B cell (primary cell): ENCODE results near the gene SRD5A1. TPM values are rescaled to one million over a fixed set of nuclear protein-coding genes. Genes with fewer than 3 reads are reported as not detected.

Source experiments
- ATAC-seq: fragments of 200-7000 bp; cut with Tn5 transposase; one replicate; pipeline ENCODE4 v1.10.0; 2021; ENCODE audit warnings: low read depth, mild to moderate bottlenecking, moderate number of reproducible peaks, moderate library complexity
- CTCF ChIA-PET: fragments of 350-600 bp; sonication (Branson Sonifier 250); formaldehyde crosslinking; loops from one replicate; lab custom pipeline; 2021; ENCODE audit warnings: antibody characterized with exemption, inconsistent platforms; lab: Charles Lee
- POLR2A ChIA-PET: fragments of 350-600 bp; sonication (Branson Sonifier 250); formaldehyde crosslinking; loops from one replicate; lab custom pipeline; 2021; ENCODE audit warnings: antibody characterized with exemption; lab: Charles Lee
- DNase-seq: peaks from one replicate; pipeline ENCODE4 v3.0.0; 2013
- H2AFZ ChIP-seq: 2 replicates; pipeline ENCODE4 v1.6.1; 2012; ENCODE audit warnings: mild to moderate bottlenecking, low read depth, low read length; ENCODE audit not compliant: insufficient read depth, poor library complexity, severe bottlenecking
- H3K27ac ChIP-seq, 2 donors: 1 replicate in 1 of 2; 2 replicates in 1 of 2; pipeline ENCODE4 v1.5.1; 2012 to 2013; ENCODE audit warnings: low read length in 2 of 2, mild to moderate bottlenecking in 2 of 2, moderate library complexity in 1 of 2
- H3K27me3 ChIP-seq, 4 experiments: fragments of 200-600 bp in 1 of 4; sonication (generic) in 1 of 4; replicated peaks in 1 of 4; 1 replicate in 2 of 4; 2 replicates in 2 of 4; pipeline versions ENCODE4 v1.6.1 to v1.7.0; 2013 to 2016; ENCODE audit warnings: low read length in 3 of 4, mild to moderate bottlenecking in 2 of 4, mixed read lengths in 1 of 4, moderate library complexity in 1 of 4; ENCODE audit not compliant: insufficient read depth in 4 of 4, control insufficient read depth in 3 of 4; ENCODE audit errors: control extremely low read depth in 1 of 4
- H3K36me3 ChIP-seq, 2 experiments: replicated peaks in 1 of 2; 1 replicate in 1 of 2; 2 replicates in 1 of 2; pipeline versions ENCODE4 v1.6.1 to v1.7.1; 2013; ENCODE audit warnings: low read length in 1 of 2; ENCODE audit not compliant: insufficient read depth in 2 of 2, control insufficient read depth in 1 of 2; ENCODE audit errors: control extremely low read depth in 1 of 2, extremely low read depth in 1 of 2
- H3K4me1 ChIP-seq, 2 donors: fragments of 200-600 bp in 1 of 2; sonication (generic) in 1 of 2; 1 replicate in 1 of 2; 2 replicates in 1 of 2; pipeline versions ENCODE4 v1.5.1 to v1.6.1; 2013 to 2017; ENCODE audit warnings: low read length in 2 of 2; ENCODE audit not compliant: control insufficient read depth in 2 of 2, insufficient read depth in 2 of 2
- H3K4me2 ChIP-seq: replicated peaks from 2 replicates; pipeline ENCODE3; 2012; ENCODE audit warnings: mild to moderate bottlenecking, low read depth, low read length; ENCODE audit not compliant: poor library complexity, severe bottlenecking
- H3K4me3 ChIP-seq, 5 experiments: fragments of 200-600 bp in 1 of 5; sonication (generic) in 1 of 5; 1 replicate in 3 of 5; 2 replicates in 2 of 5; pipeline versions ENCODE4 v1.5.1 to v1.7.0; 2011 to 2016; ENCODE audit warnings: low read length in 4 of 5, mild to moderate bottlenecking in 4 of 5, low read depth in 2 of 5, control low read depth in 1 of 5, moderate library complexity in 1 of 5; ENCODE audit not compliant: insufficient read depth in 1 of 5; ENCODE audit errors: control extremely low read depth in 1 of 5, extremely low read depth in 1 of 5
- H3K79me2 ChIP-seq: fragments of 200-600 bp; sonication (generic); one replicate; pipeline ENCODE4 v1.6.0; 2016; ENCODE audit warnings: low read length; ENCODE audit not compliant: control insufficient read depth, insufficient read depth
- H3K9ac ChIP-seq: fragments of 200-600 bp; sonication (generic); 2 replicates; pipeline ENCODE4 v1.6.1; 2017; ENCODE audit warnings: mild to moderate bottlenecking, low read length, moderate library complexity
- H3K9me3 ChIP-seq, 3 donors: one replicate each; pipeline versions ENCODE4 v1.6.1 to v1.7.1; 2013; ENCODE audit warnings: low read length in 2 of 3; ENCODE audit not compliant: control insufficient read depth in 2 of 3, insufficient read depth in 1 of 3; ENCODE audit errors: control extremely low read depth in 1 of 3
- H4K20me1 ChIP-seq: 2 replicates; pipeline ENCODE4 v1.6.0; 2012; ENCODE audit warnings: mild to moderate bottlenecking, low read length; ENCODE audit not compliant: insufficient read depth, control insufficient read depth, poor library complexity, severe bottlenecking
- H3K27ac Mint-ChIP-seq: one replicate; pipeline ENCODE4 v1.8.0; 2021; ENCODE audit warnings: mixed read lengths
- H3K27me3 Mint-ChIP-seq: one replicate; pipeline ENCODE4 v1.8.0; 2021; ENCODE audit warnings: mixed read lengths
- H3K4me1 Mint-ChIP-seq: one replicate; pipeline ENCODE4 v1.8.0; 2021; ENCODE audit warnings: mixed read lengths
- H3K4me3 Mint-ChIP-seq: one replicate; pipeline ENCODE4 v1.8.0; 2021; ENCODE audit warnings: mixed read lengths
- H3K9me3 Mint-ChIP-seq: one replicate; pipeline ENCODE4 v1.8.0; 2022; ENCODE audit warnings: mixed read lengths; ENCODE audit not compliant: insufficient read depth
- CTCF ChIP-seq: fragments of 200-600 bp; IDR thresholded peaks from one replicate; pipeline ENCODE4 v1.8.0; 2022; ENCODE audit warnings: antibody characterized with exemption, mild to moderate bottlenecking
- EZH2 ChIP-seq: IDR thresholded peaks from 2 replicates; pipeline ENCODE4 v1.6.1; 2012; ENCODE audit warnings: borderline replicate concordance, low read depth, mild to moderate bottlenecking, moderate library complexity, low read length; ENCODE audit not compliant: insufficient read depth, poor library complexity, severe bottlenecking
- WGBS: methylation state at CpG from one replicate; pipeline ENCODE4 v1.1.5; 2013; ENCODE audit warnings: missing lambda C conversion rate; ENCODE audit not compliant: insufficient coverage; 5-methylcytosine and 5-hydroxymethylcytosine counted together
- intact Hi-C: fragments of 100-400 bp; cut with micrococcal nuclease; formaldehyde crosslinking; loops from one replicate; pipeline ENCODE4 v1.10.0; 2022
- polyA plus RNA-seq: library from polyadenylated mRNA; depleted of rRNA; stranded (reverse); fragments of >200 nt; gene quantifications from 2 replicates; pipeline ENCODE4 v1.2.3, GENCODE V29; 2012
- total RNA-seq, 2 donors: library from RNA; stranded (reverse); fragments of 120-200 nt in 1 of 2; gene quantifications; 1 replicate in 1 of 2; 2 replicates in 1 of 2; pipeline versions ENCODE4 v1.2.3 to v1.2.4, GENCODE V29; 2013 to 2022

The SRD5A1 gene
- total and polyA plus RNA-seq, 2 donors (not counting 1 experiment from before 2014, with no cell fraction given), result 17.2 to 29.2 TPM

- H3K27me3 Mint-ChIP-seq, result no peaks in the 10 kb centered on the region
- Histone ChIP-seq H3K79me2 (peaks cover 29% of the 10 kb centered on the region), H3K27me3 (no peaks in the 10 kb centered on the region), H3K4me2 (peak overlapping the region; percentile 94), H3K36me3 (peaks cover 0 to 2% of the 10 kb centered on the region in 2 experiments), H4K20me1 (peaks cover 23% of the 10 kb centered on the region), H3K27ac (peak overlapping the region; percentile 39 to 80), H2AFZ (peak overlapping the region; percentile 92), H3K9me3 (no peaks in the 10 kb centered on the region), H3K9ac (peak overlapping the region; percentile 84), H3K4me3 (peak overlapping the region; percentile 58 to 92 (median 67)), H3K4me1 (peaks cover 29 to 35% of the 10 kb centered on the region in 2 donors)
- POLR2A ChIA-PET, result interaction anchor here (0.9 to 2.3 kb wide), 2 partner anchors 16 to 79 kb away, joined by 3 to 12 read pairs; partner anchors contain the start of genes NSUN2 and SRD5A1
- no peaks in the 10 kb centered on the region for H3K9me3 Mint-ChIP-seq
- intact Hi-C loops, result loop anchor here (1.0 to 10.0 kb wide), 5 partner anchors 17 to 1217 kb away; partner anchors contain the start of genes FASTKD3 and MTRR
- WGBS, result under 1% methylated on average over 36 of the region's 36 CpGs
- no peak for TF ChIP-seq CTCF
- TF ChIP-seq EZH2, result no peak
- ATAC-seq, result peak; percentile 4
- peaks cover 35% of the 10 kb centered on the region for H3K4me1 Mint-ChIP-seq
- H3K4me3 Mint-ChIP-seq, result peak overlapping the region; percentile 92
- CTCF ChIA-PET, result interaction anchor here (1.2 to 1.3 kb wide), 4 partner anchors 33 to 79 kb away, joined by 3 to 4 read pairs (median 4); partner anchors contain the start of gene NSUN2
- peak overlapping the region; percentile 92 for H3K27ac Mint-ChIP-seq
- peak; percentile 66 for DNase-seq
These were observed 78.9 kb downstream of the SRD5A1 start for GRCh38 chr5:6712142-6712576.
